Lung (tissue), 12 donors: ENCODE measurements around the gene SERTAD2. TPM values are rescaled to one million over a fixed set of nuclear protein-coding genes. Genes with fewer than 3 reads are reported as not detected.

Source experiments
- ATAC-seq: fragments of 200-7000 bp; cut with Tn5 transposase; one replicate; pipeline ENCODE4 v1.9.1; 2020; ENCODE audit warnings: moderate number of reproducible peaks; ENCODE audit not compliant: insufficient read depth, low FRiP score
- DNase-seq, 3 donors: peaks; one replicate each; pipeline ENCODE4 v3.0.0-alpha.2; 2013 to 2017
- H3K27ac ChIP-seq, 2 donors: one replicate each; pipeline ENCODE4 v1.5.1; 2013; ENCODE audit warnings: mild to moderate bottlenecking in 2 of 2, moderate library complexity in 2 of 2, control low read depth in 1 of 2, inconsistent platforms in 1 of 2, low read depth in 1 of 2, low read length in 1 of 2
- H3K27me3 ChIP-seq, 3 donors: one replicate each; pipeline ENCODE4 v1.5.1; 2013; ENCODE audit warnings: low read length in 2 of 3; ENCODE audit not compliant: control insufficient read depth in 3 of 3, insufficient read depth in 3 of 3
- H3K36me3 ChIP-seq, 4 donors: one replicate each; pipeline ENCODE4 v1.5.1; 2013; ENCODE audit warnings: low read length in 4 of 4, mild to moderate bottlenecking in 1 of 4, moderate library complexity in 1 of 4; ENCODE audit not compliant: control insufficient read depth in 4 of 4, insufficient read depth in 4 of 4
- H3K4me1 ChIP-seq, 5 donors: one replicate each; pipeline ENCODE4 v1.5.1; 2013; ENCODE audit warnings: low read length in 5 of 5, mild to moderate bottlenecking in 2 of 5, moderate library complexity in 1 of 5; ENCODE audit not compliant: control insufficient read depth in 5 of 5, insufficient read depth in 5 of 5
- H3K4me3 ChIP-seq: one replicate; pipeline ENCODE4 v1.5.1; 2013; ENCODE audit warnings: mild to moderate bottlenecking, control low read depth, moderate library complexity
- H3K9ac ChIP-seq, 2 donors: one replicate each; pipeline ENCODE4 v1.5.1; 2013; ENCODE audit warnings: low read length in 2 of 2, control low read depth in 1 of 2; ENCODE audit not compliant: insufficient read depth in 1 of 2
- H3K9me3 ChIP-seq, 4 donors: one replicate each; pipeline ENCODE4 v1.5.1; 2013; ENCODE audit warnings: low read length in 3 of 4, mild to moderate bottlenecking in 1 of 4, moderate library complexity in 1 of 4; ENCODE audit not compliant: control insufficient read depth in 4 of 4, insufficient read depth in 3 of 4
- WGBS, 2 donors: extraction: QIAGEN DNeasy Blood & Tissue Kit; methylation state at CpG; one replicate each; pipeline ENCODE4 v1.1.7; 2013; 5-methylcytosine and 5-hydroxymethylcytosine counted together
- polyA plus RNA-seq, 2 donors: library from polyadenylated mRNA; stranded (reverse); fragments of 200-250 nt; gene quantifications; one replicate each; pipeline ENCODE4 v1.2.1, GENCODE V29; 2013
- total RNA-seq, 2 donors: library from RNA; depleted of rRNA in 1 of 2; stranded (reverse); fragments of >200 nt in 1 of 2; gene quantifications; one replicate each; pipeline ENCODE4 v1.2.1, GENCODE V29; 2014 to 2021
- TF ChIP-seq, protein P1 (sequence below): IDR thresholded peaks from 2 replicates; pipeline ENCODE4 v1.5.1; 2012; ENCODE audit warnings: mild to moderate bottlenecking; ENCODE audit errors: control extremely low read depth, extremely low read depth
- donor health status: control.
- donor health status: control.
- donor health status: Bipolar disorder and iron deficiency.
- donor health status: healthy.
- donor health status: DM: yes; HTN: yes; CAD: no.

SERTAD2 gene
- total and polyA plus RNA-seq, 4 donors = 7.9 to 26.7 (median 15.4) TPM

- no peaks in the 10 kb centered on the region for H3K27me3 ChIP-seq
- ATAC-seq (no peak), DNase-seq (no peak)
- no peak overlapping the region for H3K27ac ChIP-seq
- TF ChIP-seq, protein P1, sequence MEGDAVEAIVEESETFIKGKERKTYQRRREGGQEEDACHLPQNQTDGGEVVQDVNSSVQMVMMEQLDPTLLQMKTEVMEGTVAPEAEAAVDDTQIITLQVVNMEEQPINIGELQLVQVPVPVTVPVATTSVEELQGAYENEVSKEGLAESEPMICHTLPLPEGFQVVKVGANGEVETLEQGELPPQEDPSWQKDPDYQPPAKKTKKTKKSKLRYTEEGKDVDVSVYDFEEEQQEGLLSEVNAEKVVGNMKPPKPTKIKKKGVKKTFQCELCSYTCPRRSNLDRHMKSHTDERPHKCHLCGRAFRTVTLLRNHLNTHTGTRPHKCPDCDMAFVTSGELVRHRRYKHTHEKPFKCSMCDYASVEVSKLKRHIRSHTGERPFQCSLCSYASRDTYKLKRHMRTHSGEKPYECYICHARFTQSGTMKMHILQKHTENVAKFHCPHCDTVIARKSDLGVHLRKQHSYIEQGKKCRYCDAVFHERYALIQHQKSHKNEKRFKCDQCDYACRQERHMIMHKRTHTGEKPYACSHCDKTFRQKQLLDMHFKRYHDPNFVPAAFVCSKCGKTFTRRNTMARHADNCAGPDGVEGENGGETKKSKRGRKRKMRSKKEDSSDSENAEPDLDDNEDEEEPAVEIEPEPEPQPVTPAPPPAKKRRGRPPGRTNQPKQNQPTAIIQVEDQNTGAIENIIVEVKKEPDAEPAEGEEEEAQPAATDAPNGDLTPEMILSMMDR = no peak
- 54 to 67% methylated on average over 2 of the region's 2 CpGs for WGBS, 2 donors
- H3K9ac ChIP-seq = no peak overlapping the region
- H3K36me3 ChIP-seq = peaks cover 5 to 15% (median 13%) of the 10 kb centered on the region in 4 donors
- H3K4me3 ChIP-seq = no peak overlapping the region
- no peaks in the 10 kb centered on the region for H3K9me3 ChIP-seq
- peaks cover 10 to 55% (median 18%) of the 10 kb centered on the region in 5 donors for H3K4me1 ChIP-seq
Observed at GRCh38 chr2:64639691-64640090, 14.0 kb downstream of the SERTAD2 start.

DNA sequence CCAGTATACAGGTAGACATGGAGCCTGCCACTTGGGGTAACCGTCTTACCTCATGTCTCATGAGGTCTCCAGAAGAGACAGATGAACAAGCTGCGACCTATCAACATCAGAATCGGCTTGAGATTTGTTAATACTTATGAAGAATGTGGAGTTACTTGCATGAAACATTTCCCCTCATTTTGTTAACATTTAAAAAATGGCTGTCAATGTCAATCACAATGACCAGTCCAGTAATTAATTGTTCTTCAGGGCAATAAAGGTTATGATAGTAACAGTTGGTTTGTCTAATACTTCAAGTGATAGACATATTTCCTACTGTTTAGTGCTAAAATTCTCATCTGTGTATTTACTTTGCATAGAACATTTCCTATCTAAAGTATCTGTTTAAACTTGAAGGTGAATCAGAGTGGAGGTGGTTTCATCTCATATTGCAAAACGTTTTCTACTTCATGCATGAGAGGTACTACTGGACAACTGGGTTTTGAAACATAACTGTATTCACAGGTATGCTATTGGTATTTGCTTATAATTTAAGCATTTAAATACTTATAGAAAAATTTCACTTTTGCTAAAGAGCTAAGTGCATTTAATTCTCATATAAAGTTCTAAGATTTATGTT is 15.1 kb downstream of the SERTAD2 start:
- Histone ChIP-seq H3K27ac (no peak overlapping the region), H3K9me3 (no peaks in the 10 kb centered on the region), H3K4me3 (no peak overlapping the region), H3K4me1 (peaks cover 9 to 56% (median 19%) of the 10 kb centered on the region in 5 donors), H3K9ac (no peak overlapping the region), H3K36me3 (peaks cover 9 to 15% (median 13%) of the 10 kb centered on the region in 4 donors), H3K27me3 (no peaks in the 10 kb centered on the region)
- TF ChIP-seq, protein P1 = no peak
- WGBS, 2 donors = 77 to 83% methylated on average over 4 of the region's 4 CpGs
- ATAC-seq (no peak), DNase-seq (no peak)

GRCh38 chr2:64637931-64638330 is 15.8 kb downstream of the SERTAD2 start:
- ATAC-seq (no peak), DNase-seq (no peak)
- no peaks in the 10 kb centered on the region for H3K27me3 ChIP-seq
- H3K4me3 ChIP-seq = no peak overlapping the region
- H3K36me3 ChIP-seq = peaks cover 12 to 15% (median 14%) of the 10 kb centered on the region in 4 donors
- no peaks in the 10 kb centered on the region for H3K9me3 ChIP-seq
- TF ChIP-seq, protein P1 = no peak
- no peak overlapping the region for H3K9ac ChIP-seq
- peaks cover 10 to 56% (median 19%) of the 10 kb centered on the region in 5 donors for H3K4me1 ChIP-seq
- WGBS, 2 donors = 87 to 93% methylated on average over 5 of the region's 5 CpGs
- H3K27ac ChIP-seq = no peak overlapping the region
